K562 (cell line): ENCODE data around the gene VSTM2A. TPM values are rescaled to one million over a fixed set of nuclear protein-coding genes. Genes with fewer than 3 reads are reported as not detected.

Experiments used
- ATAC-seq: fragments of 200-7000 bp; cut with Tn5 transposase; 3 replicates; pipeline ENCODE4 v1.9.1; 2020; ENCODE audit warnings: moderate library complexity
- BruUV-seq: library from RNA; stranded (reverse); fragments of 400-500 nt; replicated peaks from 2 replicates; lab custom pipeline; 2021; lab: Mats Ljungman, UMichigan
- CTCF ChIA-PET: fragments of 300-600 bp; formaldehyde crosslinking; extraction: SDS; loops from one replicate; lab custom pipeline; 2021; ENCODE audit warnings: low intra/inter-chr PET ratio; lab: Yijun Ruan, JAX
- POLR2A ChIA-PET: fragments of 300-600, 350-650 bp; sonication (Branson Sonifier 250); formaldehyde crosslinking; extraction: SDS; loops from one replicate; lab custom pipeline; 2021; ENCODE audit warnings: antibody characterized with exemption, inconsistent platforms; lab: Yijun Ruan, JAX
- DNase-seq, 4 experiments: peaks; one replicate each; pipeline versions ENCODE4 v3.0.0 to v3.0.0-alpha.2; 2011 to 2018; ENCODE audit warnings: low spot score in 3 of 4, mixed read lengths in 3 of 4; ENCODE audit errors: extremely low read depth in 1 of 4
- FAIRE-seq: peaks from 2 replicates; lab custom pipeline; 2011; peaks lifted over from hg19 to GRCh38; lab: Jason Lieb, UNC
- H2AFZ ChIP-seq: 2 replicates; pipeline ENCODE4 v1.6.0; 2011; ENCODE audit warnings: low read depth, low read length, control low read depth, inconsistent platforms
- H3K27ac ChIP-seq: fragments of 200-600 bp; 3 replicates; pipeline ENCODE4 v1.8.0; 2011; ENCODE audit warnings: low read depth, mild to moderate bottlenecking, control low read depth, inconsistent platforms, low read length, moderate library complexity, mixed read lengths; ENCODE audit errors: extremely low read depth
- H3K27me3 ChIP-seq, 2 experiments: fragments of 300-600 bp in 1 of 2; 2 replicates in 1 of 2; 3 replicates in 1 of 2; pipeline versions ENCODE4 v1.6.0 to v1.8.0; 2011; ENCODE audit warnings: inconsistent platforms in 2 of 2, low read length in 2 of 2, mild to moderate bottlenecking in 1 of 2, mixed read lengths in 1 of 2, moderate library complexity in 1 of 2; ENCODE audit not compliant: control insufficient read depth in 2 of 2, insufficient read depth in 2 of 2
- H3K36me3 ChIP-seq: fragments of 300-600 bp; 3 replicates; pipeline ENCODE4 v1.8.0; 2011; ENCODE audit warnings: mild to moderate bottlenecking, low read length, inconsistent platforms; ENCODE audit not compliant: control insufficient read depth, insufficient read depth
- H3K4me1 ChIP-seq, 2 experiments: fragments of 200-600 bp in 1 of 2; replicated peaks in 1 of 2; 2 replicates in 1 of 2; 3 replicates in 1 of 2; pipeline versions ENCODE4 v1.5.1 to v1.8.0; 2011; ENCODE audit warnings: inconsistent platforms in 2 of 2, low read length in 2 of 2, mild to moderate bottlenecking in 1 of 2, mixed read lengths in 1 of 2, moderate library complexity in 1 of 2; ENCODE audit not compliant: control insufficient read depth in 2 of 2, insufficient read depth in 2 of 2
- H3K4me2 ChIP-seq: 2 replicates; pipeline ENCODE4 v1.6.1; 2011; ENCODE audit warnings: low read length, control low read depth, inconsistent platforms, mixed read lengths; ENCODE audit not compliant: insufficient read depth
- H3K4me3 ChIP-seq: fragments of 200-600 bp; sonication (generic), shearing (Covaris generic); 2 replicates; pipeline ENCODE4 v1.5.1; 2016; ENCODE audit warnings: control low read depth, inconsistent platforms
- H3K79me2 ChIP-seq: fragments of 200-600 bp; 3 replicates; pipeline ENCODE4 v1.8.0; 2011; ENCODE audit warnings: low read length, inconsistent platforms; ENCODE audit not compliant: control insufficient read depth, insufficient read depth
- H3K9ac ChIP-seq, 2 experiments: 2 replicates each; pipeline versions ENCODE4 v1.6.0 to v1.6.1; 2011; ENCODE audit warnings: low read depth in 2 of 2, low read length in 2 of 2, control low read depth in 1 of 2, inconsistent platforms in 1 of 2, mild to moderate bottlenecking in 1 of 2, mixed read lengths in 1 of 2; ENCODE audit not compliant: insufficient read depth in 1 of 2
- H3K9me1 ChIP-seq: one replicate; pipeline ENCODE4 v1.6.0; 2011; ENCODE audit warnings: inconsistent platforms, mild to moderate bottlenecking, low read length, moderate library complexity; ENCODE audit not compliant: control insufficient read depth, insufficient read depth
- H3K9me3 ChIP-seq: replicated peaks from 2 replicates; pipeline ENCODE4 v1.5.1; 2011; ENCODE audit warnings: low read depth, low read length, inconsistent platforms; ENCODE audit not compliant: control insufficient read depth, insufficient read depth
- H4K20me1 ChIP-seq: replicated peaks from 2 replicates; pipeline ENCODE4 v1.6.1; 2011; ENCODE audit warnings: low read length, inconsistent platforms, mixed read lengths; ENCODE audit not compliant: control insufficient read depth, insufficient read depth
- DNMT1 ChIP-seq: fragments of 450-650 bp; IDR thresholded peaks from 2 replicates; pipeline ENCODE4 v1.6.1; 2016; ENCODE audit warnings: antibody characterized with exemption, mild to moderate bottlenecking
- GABPA ChIP-seq: fragments of 200-800 bp; sonication (Bioruptor generic); conservative IDR thresholded peaks from 2 replicates; pipeline ENCODE4 v1.6.1; 2016; ENCODE audit warnings: low read depth, missing genetic modification characterization, missing compliant biosample characterization
- GABPB2 ChIP-seq: fragments of 250-450 bp; sonication (Bioruptor Pico); conservative IDR thresholded peaks from 2 replicates; pipeline ENCODE4 v1.5.1; 2021; ENCODE audit warnings: mild to moderate bottlenecking
- HLTF ChIP-seq: fragments of 450-650 bp; IDR thresholded peaks from 2 replicates; pipeline ENCODE4 v1.6.1; 2016
- NELFE ChIP-seq: IDR thresholded peaks from 2 replicates; pipeline ENCODE4 v1.6.1; 2011; ENCODE audit warnings: mild to moderate bottlenecking; ENCODE audit not compliant: insufficient read depth, insufficient read length
- ZBTB17 ChIP-seq: fragments of 450-650 bp; formaldehyde crosslinking; IDR thresholded peaks from 2 replicates; pipeline ENCODE4 v1.4.0; 2020; ENCODE audit warnings: mild to moderate bottlenecking
- ZEB2 ChIP-seq: fragments of 450-650 bp; IDR thresholded peaks from 2 replicates; pipeline ENCODE4 v1.6.1; 2016
- ZNF263 ChIP-seq: sonication (generic); formaldehyde crosslinking; IDR thresholded peaks from 2 replicates; pipeline ENCODE4 v1.8.0; 2022; ENCODE audit warnings: mild to moderate bottlenecking, missing genetic modification reagents, borderline replicate concordance
- ZNF695 ChIP-seq: fragments of 450-650 bp; formaldehyde crosslinking; IDR thresholded peaks from 2 replicates; pipeline ENCODE4 v1.4.0; 2020; ENCODE audit warnings: mild to moderate bottlenecking, moderate library complexity
- ZNF79 ChIP-seq: fragments of 250-450 bp; sonication (Bioruptor Pico); IDR thresholded peaks from 2 replicates; pipeline ENCODE4 v1.4.0; 2020; ENCODE audit warnings: low read depth, mild to moderate bottlenecking, moderate library complexity
- WGBS: fragments of 100-300 bp; shearing (Covaris generic); methylation state at CpG from one replicate; pipeline ENCODE4 v1.1.6; 2016; ENCODE audit warnings: low coverage, mixed read lengths; ENCODE audit not compliant: insufficient coverage; ENCODE audit errors: missing lambda C conversion rate; 5-methylcytosine and 5-hydroxymethylcytosine counted together
- in situ Hi-C: fragments of 300-500 bp; cut with MboI; formaldehyde crosslinking; loops from 4 replicates; pipeline ENCODE4 v1.15.0; 2018; ENCODE audit warnings: inconsistent platforms, mixed read lengths
- intact Hi-C: fragments of 100-400 bp; cut with micrococcal nuclease; formaldehyde crosslinking; loops from 2 replicates; pipeline ENCODE4 v1.14.2; 2022
- polyA plus RNA-seq, 8 experiments: library from polyadenylated mRNA; depleted of rRNA in 4 of 8; stranded (reverse) in 5 of 8; unstranded in 3 of 8; fragments of >200 nt; fragmentation: Nextera tagmentation in 2 of 8; fragmentation: Illumina TruSeq in 1 of 8; extraction: Ambion mirVana in 2 of 8; extraction: Trizol in 1 of 8; gene quantifications; 2 replicates each; pipeline versions ENCODE4 v1.2.1 to v1.2.3, GENCODE V29; 2011 to 2014; ENCODE audit warnings: inconsistent platforms in 1 of 8, missing spikeins in 1 of 8
- total RNA-seq, 7 experiments: library from RNA; depleted of rRNA in 6 of 7; stranded (reverse); fragments of >200 nt in 6 of 7; fragmentation: Illumina TruSeq in 2 of 7; extraction: Trizol in 2 of 7; gene quantifications; 2 replicates each; pipeline versions ENCODE4 v1.2.1 to v1.2.3, GENCODE V29; 2011 to 2021; ENCODE audit warnings: low replicate concordance in 1 of 7
- TF ChIP-seq, protein P1 (sequence below): sonication (generic); formaldehyde crosslinking; IDR thresholded peaks from 2 replicates; pipeline ENCODE4 v1.9.0; 2022; ENCODE audit warnings: mild to moderate bottlenecking, missing genetic modification reagents
- TF ChIP-seq, protein P2 (sequence below): sonication (generic); formaldehyde crosslinking; IDR thresholded peaks from 2 replicates; pipeline ENCODE4 v1.8.1; 2023; ENCODE audit warnings: mild to moderate bottlenecking, missing genetic modification reagents
- TF ChIP-seq, protein P3 (sequence below), 2 experiments: IDR thresholded peaks; 2 replicates each; pipeline ENCODE4 v1.6.1; 2011; ENCODE audit warnings: borderline replicate concordance in 1 of 2, control low read depth in 1 of 2, low read depth in 1 of 2, low read length in 1 of 2, mild to moderate bottlenecking in 1 of 2, mixed read lengths in 1 of 2, moderate library complexity in 1 of 2; ENCODE audit not compliant: insufficient read depth in 1 of 2, insufficient read length in 1 of 2, poor library complexity in 1 of 2, severe bottlenecking in 1 of 2; ENCODE audit errors: extremely low read depth in 1 of 2

The VSTM2A gene
- total and polyA plus RNA-seq, 9 of the 15 experiments (the other 6 are each of a cell fraction or from before 2014, with no cell fraction given), result not detected

- in situ Hi-C loops, result loop anchor here (5.0 kb wide), 1 partner anchor 113 kb away; no protein-coding TSS in a partner anchor
- H3K27me3 ChIP-seq, result 0 out of 5 replicates have a peak, but pooled peaks cover 0 to 2% of the 10 kb centered on the region in 2 experiments
- no peak for ATAC-seq
These were observed 2.5 kb downstream of the VSTM2A start for GRCh38 chr7:54544527-54545240.

DNA sequence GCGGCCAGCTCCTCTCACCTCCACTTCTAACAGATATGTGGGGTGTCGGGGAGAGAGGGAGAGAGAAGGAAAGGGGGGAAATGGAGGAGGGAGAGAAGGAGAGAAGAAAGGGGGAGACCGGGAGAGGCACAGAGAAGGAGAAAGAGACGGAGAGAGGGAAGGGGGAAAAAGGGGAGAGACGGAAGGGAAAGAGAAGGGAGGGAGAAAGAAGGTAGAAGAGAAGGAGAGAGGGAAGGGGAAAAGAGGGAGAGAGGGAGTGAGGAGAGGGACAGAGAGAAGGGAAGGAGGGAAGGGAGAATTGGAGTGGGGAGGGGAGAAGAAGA, 3.0 kb downstream of the VSTM2A start:
- FAIRE-seq, result no peak
- TF ChIP-seq, protein P1, sequence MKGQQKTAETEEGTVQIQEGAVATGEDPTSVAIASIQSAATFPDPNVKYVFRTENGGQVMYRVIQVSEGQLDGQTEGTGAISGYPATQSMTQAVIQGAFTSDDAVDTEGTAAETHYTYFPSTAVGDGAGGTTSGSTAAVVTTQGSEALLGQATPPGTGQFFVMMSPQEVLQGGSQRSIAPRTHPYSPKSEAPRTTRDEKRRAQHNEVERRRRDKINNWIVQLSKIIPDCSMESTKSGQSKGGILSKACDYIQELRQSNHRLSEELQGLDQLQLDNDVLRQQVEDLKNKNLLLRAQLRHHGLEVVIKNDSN (CRISPR knock-in tag), result no peak
- TF ChIP-seq ZNF263 (CRISPR knock-in tag) (no peak), ZNF79 (CRISPR knock-in tag) (no peak), GABPB2 (no peak), ZNF695 (CRISPR knock-in tag) (no peak), HLTF (no peak), DNMT1 (no peak), GABPA (no peak)
- TF ChIP-seq, protein P2, sequence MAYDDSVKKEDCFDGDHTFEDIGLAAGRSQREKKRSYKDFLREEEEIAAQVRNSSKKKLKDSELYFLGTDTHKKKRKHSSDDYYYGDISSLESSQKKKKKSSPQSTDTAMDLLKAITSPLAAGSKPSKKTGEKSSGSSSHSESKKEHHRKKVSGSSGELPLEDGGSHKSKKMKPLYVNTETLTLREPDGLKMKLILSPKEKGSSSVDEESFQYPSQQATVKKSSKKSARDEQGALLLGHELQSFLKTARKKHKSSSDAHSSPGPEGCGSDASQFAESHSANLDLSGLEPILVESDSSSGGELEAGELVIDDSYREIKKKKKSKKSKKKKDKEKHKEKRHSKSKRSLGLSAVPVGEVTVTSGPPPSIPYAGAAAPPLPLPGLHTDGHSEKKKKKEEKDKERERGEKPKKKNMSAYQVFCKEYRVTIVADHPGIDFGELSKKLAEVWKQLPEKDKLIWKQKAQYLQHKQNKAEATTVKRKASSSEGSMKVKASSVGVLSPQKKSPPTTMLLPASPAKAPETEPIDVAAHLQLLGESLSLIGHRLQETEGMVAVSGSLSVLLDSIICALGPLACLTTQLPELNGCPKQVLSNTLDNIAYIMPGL (CRISPR knock-in tag), result no peak
- TF ChIP-seq, protein P3, sequence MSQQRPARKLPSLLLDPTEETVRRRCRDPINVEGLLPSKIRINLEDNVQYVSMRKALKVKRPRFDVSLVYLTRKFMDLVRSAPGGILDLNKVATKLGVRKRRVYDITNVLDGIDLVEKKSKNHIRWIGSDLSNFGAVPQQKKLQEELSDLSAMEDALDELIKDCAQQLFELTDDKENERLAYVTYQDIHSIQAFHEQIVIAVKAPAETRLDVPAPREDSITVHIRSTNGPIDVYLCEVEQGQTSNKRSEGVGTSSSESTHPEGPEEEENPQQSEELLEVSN (IDR thresholded peaks at IDR 0.05; ENCODE audit: borderline replicate concordance in 1 of 2, extremely low read depth in 1 of 2, insufficient read depth in 1 of 2, insufficient read length in 1 of 2, low read depth in 1 of 2, low read length in 1 of 2, poor library complexity in 1 of 2, severe bottlenecking in 1 of 2), result no peak

More at GRCh38 chr7:54544527-54545240, 2.5 kb downstream of the VSTM2A start:
- H3K9me3 ChIP-seq, result no peaks in the 10 kb centered on the region
- WGBS, result under 1% methylated on average over 36 of the region's 45 CpGs
- intact Hi-C loops, result no loop called here
- no peaks in the 10 kb centered on the region for H3K36me3 ChIP-seq
- no peaks in the 10 kb centered on the region for H3K9me1 ChIP-seq
- no peak overlapping the region for H3K9ac ChIP-seq
- no peaks in the 10 kb centered on the region for H3K79me2 ChIP-seq
- H3K27ac ChIP-seq, result no peak overlapping the region
- ChIA-PET POLR2A (no interaction called here), CTCF (no interaction called here)
- FAIRE-seq (no peak), DNase-seq (no peak)
- TF ChIP-seq NELFE, result no peak
- TF ChIP-seq ZBTB17 (CRISPR knock-in tag), result no peak
- TF ChIP-seq ZEB2, result no peak
- no peak overlapping the region for H3K4me2 ChIP-seq
- no TSS peak for BruUV-seq
- H3K4me3 ChIP-seq, result no peak overlapping the region
- no peaks in the 10 kb centered on the region for H4K20me1 ChIP-seq
- peaks cover 0 to 5% of the 10 kb centered on the region in 2 experiments; a peak in 2 of 5 replicates for H3K4me1 ChIP-seq
- H2AFZ ChIP-seq, result no peak overlapping the region

More for the DNA sequence above, 3.0 kb downstream of the VSTM2A start:
- Histone ChIP-seq H4K20me1 (no peaks in the 10 kb centered on the region), H3K27ac (no peak overlapping the region), H3K79me2 (no peaks in the 10 kb centered on the region), H3K4me2 (no peak overlapping the region), H3K36me3 (no peaks in the 10 kb centered on the region), H3K9ac (no peak overlapping the region), H3K27me3 (0 out of 5 replicates have a peak, but pooled peaks cover 0 to 2% of the 10 kb centered on the region in 2 experiments), H3K4me1 (peaks cover 0 to 5% of the 10 kb centered on the region in 2 experiments; a peak in 2 of 5 replicates), H3K9me1 (no peaks in the 10 kb centered on the region), H3K4me3 (no peak overlapping the region), H2AFZ (no peak overlapping the region), H3K9me3 (no peaks in the 10 kb centered on the region)
- CTCF ChIA-PET, result no interaction called here
- POLR2A ChIA-PET, result no interaction called here
- in situ Hi-C loops (no loop called here), intact Hi-C loops (no loop called here)
- DNase-seq, result no peak
- ATAC-seq, result no peak
- 4% methylated on average over 4 of the region's 5 CpGs for WGBS
- no TSS peak for BruUV-seq
